Activated naive CD4-positive, alpha-beta T cell treated with anti-CD3 and anti-CD28 coated beads, Interleukin-2, amount 50 U/mL, for 72 hours (primary cell): ENCODE results near the gene SIRPB2. TPM values are rescaled to one million over a fixed set of nuclear protein-coding genes. Genes with fewer than 3 reads are reported as not detected.
"Not testable (repeated sequence)": the region's sequence is repeated elsewhere in the genome, so short reads cannot be mapped to it uniquely, and the experiment has no call there.

Experiments
- ATAC-seq, 2 donors: fragments of 150-1000 bp; cut with Tn5 transposase; 2 replicates each; pipeline ENCODE4 v1.10.0; 2021; ENCODE audit warnings: mild to moderate bottlenecking in 2 of 2, moderate library complexity in 2 of 2
- DNase-seq, 2 donors: peaks; one replicate each; pipeline ENCODE4 v3.0.0; 2021 to 2022; ENCODE audit warnings: low spot score in 2 of 2
- H3K27ac Mint-ChIP-seq, 2 donors: one replicate each; pipeline ENCODE4 v1.8.0; 2022; ENCODE audit warnings: mild to moderate bottlenecking in 2 of 2, mixed read lengths in 2 of 2
- H3K36me3 Mint-ChIP-seq, 2 donors: one replicate each; pipeline ENCODE4 v1.8.0; 2022; ENCODE audit warnings: mixed read lengths in 2 of 2
- H3K9me3 Mint-ChIP-seq, 2 donors: one replicate each; pipeline ENCODE4 v1.8.0; 2022; ENCODE audit warnings: mixed read lengths in 2 of 2
- total RNA-seq, 2 donors: library from RNA; stranded (reverse); gene quantifications; one replicate each; pipeline ENCODE4 v1.2.3, GENCODE V29; 2022

SIRPB2 gene
- total RNA-seq, 2 donors from 2014 or later: not detected

GRCh38 chr20:1508574-1508973 lies 17.4 kb upstream of the SIRPB2 start:
- DNase-seq: no peak
- ATAC-seq: no peak
- Mint-ChIP-seq H3K36me3 (peaks cover under 1 to 8% of the 10 kb centered on the region in 2 donors), H3K9me3 (peaks cover 5 to 10% of the 10 kb centered on the region in 2 donors), H3K27ac (no peak overlapping the region)

- H3K9me3 Mint-ChIP-seq: no peaks in the 10 kb centered on the region
- no peak for DNase-seq
- ATAC-seq: no peak
- no peak overlapping the region for H3K27ac Mint-ChIP-seq
- peaks cover 0 to 7% of the 10 kb centered on the region in 2 donors for H3K36me3 Mint-ChIP-seq
Measured at GRCh38 chr20:1507276-1507675, 16.1 kb upstream of the SIRPB2 start.

- ATAC-seq: no peak
- DNase-seq: no peak
- Mint-ChIP-seq H3K36me3 (peaks cover 0 to 7% of the 10 kb centered on the region in 2 donors), H3K27ac (no peak overlapping the region), H3K9me3 (no peaks in the 10 kb centered on the region)
Measured at GRCh38 chr20:1505871-1506270, 14.7 kb upstream of the SIRPB2 start.

- H3K36me3 Mint-ChIP-seq: peaks cover 0 to 7% of the 10 kb centered on the region in 2 donors
- DNase-seq: no peak
- no peak overlapping the region for H3K27ac Mint-ChIP-seq
- H3K9me3 Mint-ChIP-seq: no peaks in the 10 kb centered on the region
- ATAC-seq: no peak
Measured at GRCh38 chr20:1505361-1505760, 14.1 kb upstream of the SIRPB2 start.

- Mint-ChIP-seq H3K27ac (peak overlapping the region in 1 of 2 donors; percentile 45), H3K9me3 (no peaks in the 10 kb centered on the region), H3K36me3 (peaks cover 0 to 7% of the 10 kb centered on the region in 2 donors)
- ATAC-seq: peak; percentile 100
- peak; percentile 71 to 75 for DNase-seq
Measured at GRCh38 chr20:1503564-1504227, 12.5 kb upstream of the SIRPB2 start.

- Mint-ChIP-seq H3K36me3 (peaks cover 5 to 7% of the 10 kb centered on the region in 2 donors), H3K9me3 (no peaks in the 10 kb centered on the region), H3K27ac (peak overlapping the region in 1 of 2 donors; percentile 34)
- no peak for DNase-seq
- ATAC-seq: no peak
Measured at GRCh38 chr20:1500496-1500895, 9.3 kb upstream of the SIRPB2 start.

- H3K9me3 Mint-ChIP-seq: no peaks in the 10 kb centered on the region
- ATAC-seq (peak in 1 of 2 donors; percentile 34), DNase-seq (no peak)
- H3K27ac Mint-ChIP-seq: peak overlapping the region in 1 of 2 donors; percentile 34
- H3K36me3 Mint-ChIP-seq: peaks cover 5 to 7% of the 10 kb centered on the region in 2 donors
Measured at GRCh38 chr20:1499528-1500420, 8.6 kb upstream of the SIRPB2 start.

- not testable (repeated sequence) for H3K27ac Mint-ChIP-seq, ATAC-seq, H3K9me3 Mint-ChIP-seq, DNase-seq, H3K36me3 Mint-ChIP-seq
Measured at GRCh38 chr20:1497371-1497770, 6.2 kb upstream of the SIRPB2 start.

GRCh38 chr20:1496930-1497329 lies 5.7 kb upstream of the SIRPB2 start:
- peaks cover 0 to 9% of the 10 kb centered on the region in 2 donors for H3K9me3 Mint-ChIP-seq
- H3K27ac Mint-ChIP-seq: no peak overlapping the region
- peaks cover 5% of the 10 kb centered on the region in 2 donors for H3K36me3 Mint-ChIP-seq
- ATAC-seq (no peak), DNase-seq (no peak)

GRCh38 chr20:1494436-1494835 lies 3.2 kb upstream of the SIRPB2 start:
- Mint-ChIP-seq H3K36me3 (peaks cover 5% of the 10 kb centered on the region in 2 donors), H3K27ac (no peak overlapping the region), H3K9me3 (peaks cover 0 to 9% of the 10 kb centered on the region in 2 donors)
- DNase-seq (no peak), ATAC-seq (no peak)

GRCh38 chr20:1493536-1493935 lies 2.3 kb upstream of the SIRPB2 start:
- ATAC-seq (no peak), DNase-seq (no peak)

GRCh38 chr20:1491860-1492642 lies 831 bp upstream of the SIRPB2 start:
- Mint-ChIP-seq H3K9me3 (peaks cover 0 to 9% of the 10 kb centered on the region in 2 donors), H3K36me3 (peaks cover 0 to 5% of the 10 kb centered on the region in 2 donors), H3K27ac (no peak overlapping the region)
- no peak for ATAC-seq
- DNase-seq: no peak

More at GRCh38 chr20:1493536-1493935, 2.3 kb upstream of the SIRPB2 start:
- peaks cover 0 to 9% of the 10 kb centered on the region in 2 donors for H3K9me3 Mint-ChIP-seq
- H3K27ac Mint-ChIP-seq: no peak overlapping the region
- H3K36me3 Mint-ChIP-seq: peaks cover 5% of the 10 kb centered on the region in 2 donors

GRCh38 chr20:1490643-1491195 lies 501 bp downstream of the SIRPB2 start:
- DNase-seq (no peak), ATAC-seq (no peak)
- peaks cover 0 to 5% of the 10 kb centered on the region in 2 donors for H3K36me3 Mint-ChIP-seq
- no peak overlapping the region for H3K27ac Mint-ChIP-seq
- peaks cover 0 to 9% of the 10 kb centered on the region in 2 donors for H3K9me3 Mint-ChIP-seq

- no peak for DNase-seq
- Mint-ChIP-seq H3K27ac (no peak overlapping the region), H3K9me3 (peaks cover 0 to 9% of the 10 kb centered on the region in 2 donors), H3K36me3 (peaks cover 0 to 5% of the 10 kb centered on the region in 2 donors)
- ATAC-seq: no peak
Measured at GRCh38 chr20:1489764-1490436, 1.3 kb downstream of the SIRPB2 start.

- H3K27ac Mint-ChIP-seq: no peak overlapping the region
Measured at GRCh38 chr20:1489325-1489724, 1.9 kb downstream of the SIRPB2 start.

GRCh38 chr20:1486566-1486965 lies 4.7 kb downstream of the SIRPB2 start:
- no peak for ATAC-seq
- no peaks in the 10 kb centered on the region for H3K36me3 Mint-ChIP-seq
- DNase-seq: no peak
- no peak overlapping the region for H3K27ac Mint-ChIP-seq
- no peaks in the 10 kb centered on the region for H3K9me3 Mint-ChIP-seq

More at GRCh38 chr20:1489325-1489724, 1.9 kb downstream of the SIRPB2 start:
- ATAC-seq (no peak), DNase-seq (no peak)
- Mint-ChIP-seq H3K9me3 (peaks cover 0 to 9% of the 10 kb centered on the region in 2 donors), H3K36me3 (peaks cover 0 to 5% of the 10 kb centered on the region in 2 donors)
